KMS-11 (cell line): ENCODE measurements around the gene EGFL7.

Experiments
- H2AFZ ChIP-seq: fragments of 200-600 bp; sonication (generic); 2 replicates; pipeline ENCODE4 v1.6.1; 2016; ENCODE audit warnings: antibody characterized with exemption, mixed run types, low read depth
- H3K27ac ChIP-seq: fragments of 200-600 bp; sonication (generic); 2 replicates; pipeline ENCODE4 v1.6.1; 2016; ENCODE audit warnings: mild to moderate bottlenecking, mixed run types
- H3K27me3 ChIP-seq: fragments of 200-600 bp; sonication (generic); 2 replicates; pipeline ENCODE4 v1.6.1; 2017; ENCODE audit warnings: mild to moderate bottlenecking, low read depth, mixed run types, moderate library complexity; ENCODE audit not compliant: insufficient read depth
- H3K36me3 ChIP-seq: fragments of 200-600 bp; sonication (generic); 2 replicates; pipeline ENCODE4 v1.6.1; 2017; ENCODE audit warnings: mild to moderate bottlenecking, mixed run types; ENCODE audit not compliant: insufficient read depth
- H3K4me1 ChIP-seq: fragments of 200-600 bp; sonication (generic); 2 replicates; pipeline ENCODE4 v1.6.1; 2016; ENCODE audit warnings: mild to moderate bottlenecking, low read depth, mixed run types; ENCODE audit not compliant: poor library complexity, severe bottlenecking
- H3K4me2 ChIP-seq: fragments of 200-600 bp; sonication (generic); 2 replicates; pipeline ENCODE4 v1.7.0; 2016; ENCODE audit warnings: mild to moderate bottlenecking, mixed run types
- H3K4me3 ChIP-seq: fragments of 200-600 bp; sonication (generic); IDR thresholded peaks from 2 replicates; pipeline ENCODE4 v1.6.1; 2017; ENCODE audit warnings: low read depth, low read length, mixed read lengths; ENCODE audit not compliant: insufficient read depth
- H3K79me2 ChIP-seq: fragments of 200-600 bp; sonication (generic); 2 replicates; pipeline ENCODE4 v1.6.1; 2016; ENCODE audit warnings: low read depth, mixed run types; ENCODE audit not compliant: insufficient read depth
- H3K9ac ChIP-seq: fragments of 200-600 bp; sonication (generic); 2 replicates; pipeline ENCODE4 v1.6.1; 2016; ENCODE audit warnings: mild to moderate bottlenecking, mixed run types
- H4K20me1 ChIP-seq: fragments of 200-600 bp; sonication (generic); 2 replicates; pipeline ENCODE4 v1.6.1; 2016; ENCODE audit warnings: mild to moderate bottlenecking, mixed run types; ENCODE audit not compliant: insufficient read depth
- CTCF ChIP-seq: fragments of 200-600 bp; sonication (generic); conservative IDR thresholded peaks from 2 replicates; pipeline ENCODE4 v1.6.1; 2017; ENCODE audit warnings: low read depth, mild to moderate bottlenecking, antibody characterized with exemption, low read length, moderate library complexity, mixed read lengths

EGFL7 gene

GRCh38 chr9:136648751-136649150 is 14.0 kb upstream of the EGFL7 start:
- TF ChIP-seq CTCF = no peak
- Histone ChIP-seq H3K4me2 (no peak overlapping the region), H3K4me3 (no peak overlapping the region), H4K20me1 (no peaks in the 10 kb centered on the region), H3K27me3 (peaks cover 95% of the 10 kb centered on the region), H3K27ac (no peak overlapping the region), H3K9ac (no peak overlapping the region), H3K36me3 (no peaks in the 10 kb centered on the region), H2AFZ (no peak overlapping the region), H3K79me2 (no peaks in the 10 kb centered on the region), H3K4me1 (peaks cover 4% of the 10 kb centered on the region)

- Histone ChIP-seq H4K20me1 (no peaks in the 10 kb centered on the region), H3K27me3 (peaks cover 95% of the 10 kb centered on the region), H3K36me3 (no peaks in the 10 kb centered on the region), H3K79me2 (no peaks in the 10 kb centered on the region), H3K4me2 (no peak overlapping the region), H3K9ac (no peak overlapping the region), H3K27ac (no peak overlapping the region), H3K4me3 (no peak overlapping the region), H2AFZ (no peak overlapping the region), H3K4me1 (no peaks in the 10 kb centered on the region)
- no peak for TF ChIP-seq CTCF
Measured at GRCh38 chr9:136650021-136650420, 12.7 kb upstream of the EGFL7 start.

GRCh38 chr9:136650648-136651047 is 12.1 kb upstream of the EGFL7 start:
- Histone ChIP-seq H3K9ac (no peak overlapping the region), H2AFZ (no peak overlapping the region), H3K4me2 (no peak overlapping the region), H3K36me3 (no peaks in the 10 kb centered on the region), H3K27ac (no peak overlapping the region), H3K4me3 (no peak overlapping the region), H3K27me3 (peaks cover 94% of the 10 kb centered on the region), H3K4me1 (no peaks in the 10 kb centered on the region), H4K20me1 (no peaks in the 10 kb centered on the region), H3K79me2 (no peaks in the 10 kb centered on the region)
- no peak for TF ChIP-seq CTCF

GRCh38 chr9:136651860-136652259 is 10.9 kb upstream of the EGFL7 start:
- H3K4me2 ChIP-seq = no peak overlapping the region
- H3K27me3 ChIP-seq = peaks cover 94% of the 10 kb centered on the region

More at GRCh38 chr9:136651860-136652259, 10.9 kb upstream of the EGFL7 start:
- H3K9ac ChIP-seq = no peak overlapping the region
- H3K27ac ChIP-seq = no peak overlapping the region
- H2AFZ ChIP-seq = no peak overlapping the region
- TF ChIP-seq CTCF = no peak
- no peak overlapping the region for H3K4me3 ChIP-seq
- no peaks in the 10 kb centered on the region for H4K20me1 ChIP-seq
- H3K36me3 ChIP-seq = no peaks in the 10 kb centered on the region
- peaks cover 3% of the 10 kb centered on the region for H3K4me1 ChIP-seq
- no peaks in the 10 kb centered on the region for H3K79me2 ChIP-seq
